Mesothelial cell of epicardium (in vitro differentiated cells): ENCODE measurements around the gene MAN1C1. TPM values are rescaled to one million over a fixed set of nuclear protein-coding genes. Genes with fewer than 3 reads are reported as not detected.

Experiments
- DNase-seq, 2 experiments: peaks; one replicate each; pipeline ENCODE4 v3.0.0; 2021; ENCODE audit warnings: low spot score in 2 of 2; ENCODE audit not compliant: unreplicated experiment in 2 of 2
- H3K27ac Mint-ChIP-seq: 2 replicates; pipeline ENCODE4 v1.8.0; 2021; ENCODE audit warnings: mixed read lengths
- H3K27me3 Mint-ChIP-seq: 2 replicates; pipeline ENCODE4 v1.8.0; 2021; ENCODE audit warnings: low read depth, mixed read lengths
- H3K36me3 Mint-ChIP-seq: 2 replicates; pipeline ENCODE4 v1.8.0; 2021; ENCODE audit warnings: mixed read lengths
- H3K4me1 Mint-ChIP-seq: 2 replicates; pipeline ENCODE4 v1.8.0; 2021; ENCODE audit warnings: mixed read lengths
- H3K4me3 Mint-ChIP-seq: 2 replicates; pipeline ENCODE4 v1.8.0; 2021; ENCODE audit warnings: mild to moderate bottlenecking, moderate library complexity, mixed read lengths
- H3K9me3 Mint-ChIP-seq: 2 replicates; pipeline ENCODE4 v1.8.0; 2021; ENCODE audit warnings: mixed read lengths
- total RNA-seq: library from RNA; stranded (reverse); gene quantifications from 3 replicates; pipeline ENCODE4 v1.2.1, GENCODE V29; 2021
- TF ChIP-seq, protein P1 (sequence below): fragments of 200-600 bp; sonication (generic); IDR thresholded peaks from one replicate; pipeline ENCODE4 v1.5.0; 2021; ENCODE audit warnings: antibody characterized with exemption; ENCODE audit not compliant: unreplicated experiment

The MAN1C1 gene
- total RNA-seq, 1 donor from 2014 or later = 3.2 TPM

DNA sequence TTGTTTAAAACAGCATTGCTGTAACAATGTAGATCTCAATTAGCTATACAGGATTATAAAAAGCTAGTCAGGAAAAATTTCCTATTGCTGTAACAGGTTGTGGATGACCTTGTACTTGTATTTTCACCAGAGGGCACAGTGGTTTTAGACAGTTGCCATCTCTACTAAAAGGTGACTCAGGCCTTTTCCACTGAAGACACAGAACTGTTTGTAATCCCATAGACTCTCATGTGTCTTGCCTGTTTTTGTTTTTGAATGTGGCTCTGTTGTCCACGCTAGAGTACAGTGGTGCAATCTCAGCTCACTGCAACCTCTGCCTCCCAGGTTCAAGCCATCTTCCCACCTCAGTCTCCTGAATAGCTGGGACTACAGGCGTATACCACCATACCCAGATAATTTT is 209.0 kb downstream of the MAN1C1 start:
- no peak overlapping the region for H3K27ac Mint-ChIP-seq

DNA sequence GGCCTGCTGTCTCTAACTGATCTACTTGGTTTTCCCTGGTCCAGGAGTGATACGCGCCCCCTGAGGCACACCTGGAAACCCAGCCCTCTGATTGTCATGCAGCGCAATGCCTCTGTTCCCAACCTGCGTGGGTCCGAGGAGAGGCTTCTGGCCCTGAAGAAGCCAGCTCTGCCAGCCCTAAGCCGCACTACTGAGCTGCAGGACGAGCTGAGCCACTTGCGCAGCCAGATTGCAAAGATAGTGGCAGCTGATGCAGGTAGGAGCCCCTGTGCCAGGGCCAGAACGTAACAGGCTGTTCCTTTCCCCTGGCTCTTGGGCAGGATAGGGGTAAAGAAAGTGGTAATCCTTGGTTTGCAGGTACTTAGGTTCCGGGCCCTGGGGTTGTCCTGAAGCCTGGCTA is 210.0 kb downstream of the MAN1C1 start:
- H3K4me1 Mint-ChIP-seq = peaks cover 6% of the 10 kb centered on the region
- H3K4me3 Mint-ChIP-seq = no peak overlapping the region
- DNase-seq = no peak
- no peaks in the 10 kb centered on the region for H3K27me3 Mint-ChIP-seq
- no peak overlapping the region for H3K27ac Mint-ChIP-seq
- TF ChIP-seq, protein P1, sequence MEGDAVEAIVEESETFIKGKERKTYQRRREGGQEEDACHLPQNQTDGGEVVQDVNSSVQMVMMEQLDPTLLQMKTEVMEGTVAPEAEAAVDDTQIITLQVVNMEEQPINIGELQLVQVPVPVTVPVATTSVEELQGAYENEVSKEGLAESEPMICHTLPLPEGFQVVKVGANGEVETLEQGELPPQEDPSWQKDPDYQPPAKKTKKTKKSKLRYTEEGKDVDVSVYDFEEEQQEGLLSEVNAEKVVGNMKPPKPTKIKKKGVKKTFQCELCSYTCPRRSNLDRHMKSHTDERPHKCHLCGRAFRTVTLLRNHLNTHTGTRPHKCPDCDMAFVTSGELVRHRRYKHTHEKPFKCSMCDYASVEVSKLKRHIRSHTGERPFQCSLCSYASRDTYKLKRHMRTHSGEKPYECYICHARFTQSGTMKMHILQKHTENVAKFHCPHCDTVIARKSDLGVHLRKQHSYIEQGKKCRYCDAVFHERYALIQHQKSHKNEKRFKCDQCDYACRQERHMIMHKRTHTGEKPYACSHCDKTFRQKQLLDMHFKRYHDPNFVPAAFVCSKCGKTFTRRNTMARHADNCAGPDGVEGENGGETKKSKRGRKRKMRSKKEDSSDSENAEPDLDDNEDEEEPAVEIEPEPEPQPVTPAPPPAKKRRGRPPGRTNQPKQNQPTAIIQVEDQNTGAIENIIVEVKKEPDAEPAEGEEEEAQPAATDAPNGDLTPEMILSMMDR = no peak
- H3K9me3 Mint-ChIP-seq = no peaks in the 10 kb centered on the region
- H3K36me3 Mint-ChIP-seq = peaks cover 31% of the 10 kb centered on the region

More for the DNA sequence above, 209.0 kb downstream of the MAN1C1 start:
- Mint-ChIP-seq H3K4me3 (no peak overlapping the region), H3K9me3 (no peaks in the 10 kb centered on the region), H3K27me3 (no peaks in the 10 kb centered on the region), H3K36me3 (peaks cover 25% of the 10 kb centered on the region), H3K4me1 (peaks cover 15% of the 10 kb centered on the region)
- TF ChIP-seq, protein P1 = no peak
- DNase-seq = no peak

DNA sequence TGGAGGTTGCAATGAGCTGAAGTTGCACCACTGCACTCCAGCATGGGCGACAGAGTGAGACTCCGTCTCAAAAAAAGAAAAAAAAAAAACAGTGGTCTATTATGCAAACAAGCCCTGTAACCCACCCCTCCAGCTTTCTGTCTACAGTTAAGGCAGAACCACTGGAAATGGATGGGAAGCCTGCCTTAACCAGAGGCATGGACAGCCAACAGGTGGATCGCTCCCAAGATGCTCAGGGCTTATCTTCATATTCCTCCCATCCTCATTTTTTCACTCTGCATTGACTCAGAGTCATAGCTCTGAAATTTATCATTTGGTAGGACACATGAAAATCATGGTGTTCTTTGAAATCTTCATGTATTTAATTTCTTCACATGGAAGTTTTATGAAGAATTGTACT is 211.9 kb downstream of the MAN1C1 start:
- peaks cover 34% of the 10 kb centered on the region for H3K36me3 Mint-ChIP-seq
- no peak overlapping the region for H3K27ac Mint-ChIP-seq

DNA sequence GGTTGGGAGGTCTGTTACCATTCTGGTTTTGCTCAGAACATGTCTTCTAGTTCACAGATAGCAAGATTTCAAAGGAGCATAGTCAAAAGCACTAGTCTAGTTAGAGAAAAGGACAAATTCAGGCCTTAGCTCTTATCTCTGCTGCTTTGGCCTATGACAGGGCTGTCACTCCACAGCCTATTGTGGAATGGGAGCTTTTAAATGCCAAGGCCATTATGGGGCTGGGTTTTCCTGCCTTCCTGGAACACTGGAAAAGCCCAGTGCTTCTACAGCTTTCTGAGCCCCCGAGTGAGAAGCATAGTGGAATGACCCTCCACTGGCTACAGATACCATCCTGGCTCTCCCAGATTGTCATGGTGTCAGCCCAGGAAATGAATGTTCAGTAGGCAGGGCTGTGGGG is 212.5 kb downstream of the MAN1C1 start:
- TF ChIP-seq, protein P1 = no peak
- no peak for DNase-seq
- Mint-ChIP-seq H3K27me3 (no peaks in the 10 kb centered on the region), H3K4me3 (no peak overlapping the region), H3K9me3 (no peaks in the 10 kb centered on the region), H3K27ac (no peak overlapping the region), H3K36me3 (peaks cover 36% of the 10 kb centered on the region), H3K4me1 (no peaks in the 10 kb centered on the region)

More for the DNA sequence above, 211.9 kb downstream of the MAN1C1 start:
- Mint-ChIP-seq H3K4me3 (no peak overlapping the region), H3K9me3 (no peaks in the 10 kb centered on the region), H3K27me3 (no peaks in the 10 kb centered on the region), H3K4me1 (no peaks in the 10 kb centered on the region)
- TF ChIP-seq, protein P1 = no peak
- DNase-seq = no peak

DNA sequence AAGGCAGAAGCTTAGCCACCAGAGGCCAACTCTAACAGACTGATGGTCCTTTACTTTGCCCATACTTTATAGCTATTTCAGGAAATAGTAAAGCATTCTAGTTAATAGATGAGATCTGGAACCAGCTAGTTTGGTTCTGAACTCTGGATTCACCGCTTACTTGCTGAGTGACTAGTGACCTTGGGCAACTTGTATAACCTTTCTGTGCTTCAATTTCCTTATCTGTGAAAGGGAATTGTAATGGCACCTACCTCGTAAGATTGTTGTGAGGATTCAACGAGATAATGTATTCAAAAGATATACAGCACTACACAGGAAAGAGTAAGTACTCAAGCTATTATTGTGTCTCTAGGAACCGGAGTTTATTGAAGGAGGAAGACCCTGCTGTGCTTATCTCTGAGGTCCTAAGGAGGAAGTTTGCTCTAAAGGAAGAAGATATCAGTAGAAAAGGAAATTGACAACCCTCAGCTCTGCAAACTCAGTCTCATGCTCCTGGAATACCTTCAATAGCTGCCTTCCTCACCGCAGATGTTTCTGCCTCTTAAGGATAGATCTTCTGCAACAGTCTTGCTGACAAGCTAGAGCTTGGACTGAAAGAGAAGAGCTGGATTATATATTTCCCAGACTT is 215.1 kb downstream of the MAN1C1 start:
- Mint-ChIP-seq H3K4me3 (no peak overlapping the region), H3K9me3 (no peaks in the 10 kb centered on the region), H3K27me3 (no peaks in the 10 kb centered on the region), H3K27ac (no peak overlapping the region), H3K36me3 (peaks cover 34% of the 10 kb centered on the region), H3K4me1 (no peaks in the 10 kb centered on the region)
- TF ChIP-seq, protein P1 = no peak
- no peak for DNase-seq
